Uterus (tissue), 4 donors: ENCODE measurements around the gene DNM1. TPM values are rescaled to one million over a fixed set of nuclear protein-coding genes. Genes with fewer than 3 reads are reported as not detected.

Experiments
- DNase-seq, 2 donors: peaks; one replicate each; pipeline ENCODE4 v3.0.0-alpha.2; 2019 to 2020
- H3K27ac ChIP-seq, 2 donors: fragments of 200-600 bp; sonication (generic); 1 replicate in 1 of 2; 2 replicates in 1 of 2; pipeline ENCODE4 v1.5.1; 2016 to 2018
- H3K27me3 ChIP-seq, 2 donors: fragments of 200-600 bp; sonication (generic); one replicate each; pipeline ENCODE4 v1.5.1; 2018 to 2019; ENCODE audit warnings: control low read depth in 1 of 2
- H3K36me3 ChIP-seq, 2 donors: fragments of 200-600 bp; sonication (generic); one replicate each; pipeline ENCODE4 v1.5.1; 2019; ENCODE audit warnings: control low read depth in 1 of 2
- H3K4me1 ChIP-seq, 2 donors: fragments of 200-600 bp; sonication (generic); one replicate each; pipeline ENCODE4 v1.5.1; 2018 to 2019; ENCODE audit warnings: control low read depth in 1 of 2
- H3K4me3 ChIP-seq, 2 donors: fragments of 200-600 bp; sonication (generic); 1 replicate in 1 of 2; 2 replicates in 1 of 2; pipeline ENCODE4 v1.5.1; 2018 to 2019; ENCODE audit warnings: mild to moderate bottlenecking in 1 of 2
- H3K9me3 ChIP-seq, 2 donors: fragments of 200-600 bp; sonication (generic); one replicate each; pipeline ENCODE4 v1.5.1; 2019; ENCODE audit warnings: control low read depth in 1 of 2
- CTCF ChIP-seq, 4 experiments: fragments of 200-600 bp in 2 of 4; fragments of 450-650 bp in 2 of 4; sonication (generic) in 2 of 4; IDR thresholded peaks; one replicate each; pipeline ENCODE4 v1.5.1; 2016 to 2019; ENCODE audit warnings: antibody characterized with exemption in 4 of 4, mild to moderate bottlenecking in 2 of 4, moderate library complexity in 1 of 4
- POLR2A ChIP-seq, 2 donors: fragments of 450-650 bp; IDR thresholded peaks; one replicate each; pipeline ENCODE4 v1.6.1; 2016; ENCODE audit warnings: antibody characterized with exemption in 2 of 2, mild to moderate bottlenecking in 1 of 2, moderate library complexity in 1 of 2
- intact Hi-C: fragments of 100-400 bp; cut with DNase I; formaldehyde crosslinking; loops from one replicate; pipeline ENCODE4 v1.15.1; 2023; ENCODE audit warnings: low total_unique reads
- total RNA-seq, 4 donors: library from RNA; depleted of rRNA in 3 of 4; stranded (reverse); fragments of >200 nt in 3 of 4; gene quantifications; one replicate each; pipeline versions ENCODE4 v1.1.0 to v1.2.4, GENCODE V29; 2014 to 2023
- donor health status: DM: yes; HTN: yes; CAD: no.

Gene DNM1
- total RNA-seq, 4 donors from 2014 or later, result 5.0 to 71.5 (median 31.0) TPM

GRCh38 chr9:128233817-128234406 is 30.7 kb downstream of the DNM1 start:
- intact Hi-C loops, result no loop called here
- no peaks in the 10 kb centered on the region for H3K27me3 ChIP-seq
- no peaks in the 10 kb centered on the region for H3K4me1 ChIP-seq
- no peaks in the 10 kb centered on the region for H3K9me3 ChIP-seq
- no peak for DNase-seq
- H3K4me3 ChIP-seq, result no peak overlapping the region
- no peak for TF ChIP-seq CTCF (IDR thresholded peaks at IDR 0.05)
- TF ChIP-seq POLR2A (IDR thresholded peaks at IDR 0.05), result no peak
- no peaks in the 10 kb centered on the region for H3K36me3 ChIP-seq
- H3K27ac ChIP-seq, result no peak overlapping the region

GRCh38 chr9:128242124-128242523 is 38.9 kb downstream of the DNM1 start:
- H3K4me1 ChIP-seq, result no peaks in the 10 kb centered on the region
- TF ChIP-seq CTCF (IDR thresholded peaks at IDR 0.05) (no peak), POLR2A (IDR thresholded peaks at IDR 0.05) (no peak)
- H3K4me3 ChIP-seq, result no peak overlapping the region
- peak overlapping the region; percentile 85 for H3K27ac ChIP-seq
- DNase-seq, result no peak
- no peaks in the 10 kb centered on the region for H3K36me3 ChIP-seq
- H3K9me3 ChIP-seq, result no peaks in the 10 kb centered on the region
- H3K27me3 ChIP-seq, result no peaks in the 10 kb centered on the region
- intact Hi-C loops, result no loop called here

GRCh38 chr9:128242828-128243214 is 39.6 kb downstream of the DNM1 start:
- Histone ChIP-seq H3K4me1 (no peaks in the 10 kb centered on the region), H3K4me3 (no peak overlapping the region), H3K27ac (peak overlapping the region; percentile 85), H3K27me3 (no peaks in the 10 kb centered on the region), H3K9me3 (no peaks in the 10 kb centered on the region), H3K36me3 (no peaks in the 10 kb centered on the region)
- TF ChIP-seq POLR2A (IDR thresholded peaks at IDR 0.05) (no peak), CTCF (IDR thresholded peaks at IDR 0.05) (no peak)
- intact Hi-C loops, result no loop called here
- peak in 1 of 2 donors; percentile 59 for DNase-seq

GRCh38 chr9:128243215-128244018 is 40.2 kb downstream of the DNM1 start:
- no peaks in the 10 kb centered on the region for H3K27me3 ChIP-seq
- H3K4me1 ChIP-seq, result no peaks in the 10 kb centered on the region
- H3K9me3 ChIP-seq, result no peaks in the 10 kb centered on the region
- H3K36me3 ChIP-seq, result no peaks in the 10 kb centered on the region
- peak; percentile 45 to 79 for DNase-seq
- H3K27ac ChIP-seq, result peak overlapping the region; percentile 85
- intact Hi-C loops, result no loop called here
- no peak overlapping the region for H3K4me3 ChIP-seq
- TF ChIP-seq CTCF (IDR thresholded peaks at IDR 0.05) (no peak), POLR2A (IDR thresholded peaks at IDR 0.05) (no peak)

- Histone ChIP-seq H3K36me3 (no peaks in the 10 kb centered on the region), H3K27me3 (no peaks in the 10 kb centered on the region), H3K4me3 (peak overlapping the region; percentile 30 to 34), H3K27ac (peak overlapping the region; percentile 85), H3K9me3 (no peaks in the 10 kb centered on the region), H3K4me1 (no peaks in the 10 kb centered on the region)
- no peak for DNase-seq
- no peak for TF ChIP-seq CTCF (IDR thresholded peaks at IDR 0.05)
- no peak for TF ChIP-seq POLR2A (IDR thresholded peaks at IDR 0.05)
- intact Hi-C loops, result no loop called here
These were observed 41.1 kb downstream of the DNM1 start for GRCh38 chr9:128244091-128244836.
